SU-DHL-6 (cell line): ENCODE results near the gene NPFFR1.
"Not testable (repeated sequence)": the region's sequence is repeated elsewhere in the genome, so short reads cannot be mapped to it uniquely, and the experiment has no call there.

Experiments used
- H2AFZ ChIP-seq: fragments of 200-600 bp; sonication (generic); 2 replicates; pipeline ENCODE4 v1.6.1; 2014; ENCODE audit warnings: low read depth, mild to moderate bottlenecking, moderate library complexity, mixed read lengths, antibody characterized with exemption, low read length; ENCODE audit not compliant: severe bottlenecking
- H3F3A ChIP-seq: fragments of 200-600 bp; shearing (Covaris generic); 2 replicates; pipeline ENCODE4 v1.6.0; 2016; ENCODE audit warnings: antibody characterized with exemption, mild to moderate bottlenecking; ENCODE audit not compliant: insufficient read depth
- H3K27ac ChIP-seq: fragments of 200-600 bp; sonication (generic); 2 replicates; pipeline ENCODE4 v1.5.1; 2016; ENCODE audit warnings: low read depth, mild to moderate bottlenecking, low read length, moderate library complexity, mixed read lengths
- H3K27me3 ChIP-seq: fragments of 200-600 bp; sonication (generic), shearing (Covaris generic); 2 replicates; pipeline ENCODE4 v1.6.0; 2014; ENCODE audit warnings: mild to moderate bottlenecking, low read length
- H3K36me3 ChIP-seq: fragments of 200-600 bp; sonication (generic); 2 replicates; pipeline ENCODE4 v1.6.1; 2014; ENCODE audit warnings: mild to moderate bottlenecking, low read length, mixed read lengths
- H3K4me2 ChIP-seq: fragments of 300-600, 200-600 bp; shearing (Covaris generic), sonication (generic); 2 replicates; pipeline ENCODE4 v1.6.0; 2014; ENCODE audit warnings: low read length, low read depth, mild to moderate bottlenecking; ENCODE audit not compliant: poor library complexity, severe bottlenecking
- H3K4me3 ChIP-seq: fragments of 200-600 bp; sonication (generic); 2 replicates; pipeline ENCODE4 v1.5.1; 2014; ENCODE audit warnings: antibody characterized with exemption, low read length, mild to moderate bottlenecking, mixed read lengths; ENCODE audit not compliant: insufficient read depth, poor library complexity, severe bottlenecking
- H3K79me2 ChIP-seq: fragments of 200-600 bp; sonication (generic); 2 replicates; pipeline ENCODE4 v1.6.1; 2014; ENCODE audit warnings: mild to moderate bottlenecking, low read length, moderate library complexity; ENCODE audit not compliant: insufficient read depth
- H3K9ac ChIP-seq: fragments of 200-600 bp; sonication (generic); 2 replicates; pipeline ENCODE4 v1.7.0; 2014; ENCODE audit warnings: mild to moderate bottlenecking, low read length
- H3K9me2 ChIP-seq: fragments of 200-600 bp; sonication (generic); replicated peaks from 2 replicates; pipeline ENCODE4 v1.6.1; 2014; ENCODE audit warnings: low read length; ENCODE audit not compliant: insufficient read depth
- H3K9me3 ChIP-seq: fragments of 200-600 bp; sonication (generic); 2 replicates; pipeline ENCODE4 v1.6.1; 2014; ENCODE audit warnings: low read length, mixed read lengths; ENCODE audit not compliant: insufficient read depth
- H4K20me1 ChIP-seq: fragments of 200-600 bp; sonication (generic); 2 replicates; pipeline ENCODE4 v1.6.1; 2014; ENCODE audit warnings: low read depth, mild to moderate bottlenecking, antibody characterized with exemption, low read length, moderate library complexity, mixed read lengths
- EZH2phosphoT487 ChIP-seq: fragments of 200-600 bp; sonication (generic), shearing (Covaris generic); conservative IDR thresholded peaks from 2 replicates; pipeline ENCODE4 v1.6.1; 2018; ENCODE audit warnings: mild to moderate bottlenecking, antibody characterized with exemption, low read length, moderate library complexity, mixed read lengths
- TF ChIP-seq, protein P1 (sequence below): fragments of 200-600 bp; sonication (generic); IDR thresholded peaks from one replicate; pipeline ENCODE4 v1.5.1; 2017; ENCODE audit warnings: antibody characterized with exemption, mild to moderate bottlenecking, low read length, moderate library complexity; ENCODE audit not compliant: insufficient read depth, poor library complexity, severe bottlenecking

Gene NPFFR1

GRCh38 chr10:70260259-70260658 is 23.5 kb downstream of the NPFFR1 start:
- no peak overlapping the region for H3K27ac ChIP-seq
- no peaks in the 10 kb centered on the region for H3K27me3 ChIP-seq
- no peak overlapping the region for H3K4me2 ChIP-seq
- H3K79me2 ChIP-seq = no peaks in the 10 kb centered on the region
- H3K9ac ChIP-seq = no peak overlapping the region
- TF ChIP-seq, protein P1, sequence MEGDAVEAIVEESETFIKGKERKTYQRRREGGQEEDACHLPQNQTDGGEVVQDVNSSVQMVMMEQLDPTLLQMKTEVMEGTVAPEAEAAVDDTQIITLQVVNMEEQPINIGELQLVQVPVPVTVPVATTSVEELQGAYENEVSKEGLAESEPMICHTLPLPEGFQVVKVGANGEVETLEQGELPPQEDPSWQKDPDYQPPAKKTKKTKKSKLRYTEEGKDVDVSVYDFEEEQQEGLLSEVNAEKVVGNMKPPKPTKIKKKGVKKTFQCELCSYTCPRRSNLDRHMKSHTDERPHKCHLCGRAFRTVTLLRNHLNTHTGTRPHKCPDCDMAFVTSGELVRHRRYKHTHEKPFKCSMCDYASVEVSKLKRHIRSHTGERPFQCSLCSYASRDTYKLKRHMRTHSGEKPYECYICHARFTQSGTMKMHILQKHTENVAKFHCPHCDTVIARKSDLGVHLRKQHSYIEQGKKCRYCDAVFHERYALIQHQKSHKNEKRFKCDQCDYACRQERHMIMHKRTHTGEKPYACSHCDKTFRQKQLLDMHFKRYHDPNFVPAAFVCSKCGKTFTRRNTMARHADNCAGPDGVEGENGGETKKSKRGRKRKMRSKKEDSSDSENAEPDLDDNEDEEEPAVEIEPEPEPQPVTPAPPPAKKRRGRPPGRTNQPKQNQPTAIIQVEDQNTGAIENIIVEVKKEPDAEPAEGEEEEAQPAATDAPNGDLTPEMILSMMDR = no peak
- no peak for TF ChIP-seq EZH2phosphoT487
- H4K20me1 ChIP-seq = no peaks in the 10 kb centered on the region
- no peaks in the 10 kb centered on the region for H3K36me3 ChIP-seq
- no peak overlapping the region for H3K4me3 ChIP-seq
- no peaks in the 10 kb centered on the region for H3F3A ChIP-seq
- no peak overlapping the region for H2AFZ ChIP-seq
- no peaks in the 10 kb centered on the region; the same call in 1 of the 2 replicates for H3K9me3 ChIP-seq
- H3K9me2 ChIP-seq = no peaks in the 10 kb centered on the region

- H3K27me3 ChIP-seq = no peaks in the 10 kb centered on the region
- no peaks in the 10 kb centered on the region for H3F3A ChIP-seq
- no peaks in the 10 kb centered on the region; the same call in 1 of the 2 replicates for H3K9me3 ChIP-seq
- H3K4me3 ChIP-seq = no peak overlapping the region
- no peaks in the 10 kb centered on the region for H4K20me1 ChIP-seq
- H3K36me3 ChIP-seq = no peaks in the 10 kb centered on the region
- H3K9me2 ChIP-seq = no peaks in the 10 kb centered on the region
- H3K4me2 ChIP-seq = no peak overlapping the region
- H3K79me2 ChIP-seq = no peaks in the 10 kb centered on the region
- no peak overlapping the region for H2AFZ ChIP-seq
- TF ChIP-seq EZH2phosphoT487 = no peak
- TF ChIP-seq, protein P1 = no peak
- no peak overlapping the region for H3K9ac ChIP-seq
- no peak overlapping the region for H3K27ac ChIP-seq
Measured at GRCh38 chr10:70258216-70258615, 25.6 kb downstream of the NPFFR1 start.

DNA sequence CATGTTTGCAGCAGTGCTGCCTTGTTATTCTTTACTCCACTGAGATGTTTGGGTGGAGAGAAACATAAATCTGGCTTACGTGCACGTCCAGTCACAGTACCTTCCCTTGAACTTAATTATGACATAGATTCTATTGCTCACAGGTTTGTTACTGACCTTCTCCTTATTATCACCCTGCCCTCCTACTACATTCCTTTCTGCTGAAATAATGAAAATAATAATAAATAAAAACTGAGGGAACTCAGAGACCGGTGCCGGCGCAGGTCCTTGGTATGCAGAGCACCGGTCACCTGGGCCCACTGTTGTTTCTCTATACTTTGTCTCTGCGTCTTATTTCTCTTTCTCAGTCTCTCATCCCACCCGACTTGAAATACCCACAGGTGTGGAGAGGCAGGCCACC is 26.0 kb downstream of the NPFFR1 start:
- not testable (repeated sequence) for H3K9me3 ChIP-seq, H4K20me1 ChIP-seq, H3K4me3 ChIP-seq, H3F3A ChIP-seq, H2AFZ ChIP-seq, H3K79me2 ChIP-seq, H3K27ac ChIP-seq, H3K36me3 ChIP-seq, H3K4me2 ChIP-seq, H3K27me3 ChIP-seq, H3K9me2 ChIP-seq, H3K9ac ChIP-seq

GRCh38 chr10:70256463-70256862 is 27.3 kb downstream of the NPFFR1 start:
- Histone ChIP-seq H2AFZ (no peak overlapping the region), H3K9me3 (no peaks in the 10 kb centered on the region; the same call in 1 of the 2 replicates)

More at GRCh38 chr10:70256463-70256862, 27.3 kb downstream of the NPFFR1 start:
- Histone ChIP-seq H3K4me3 (no peak overlapping the region), H3K9ac (no peak overlapping the region), H3K36me3 (no peaks in the 10 kb centered on the region), H3K27me3 (no peaks in the 10 kb centered on the region), H3K4me2 (no peak overlapping the region), H3K79me2 (no peaks in the 10 kb centered on the region), H3K27ac (no peak overlapping the region), H3F3A (no peaks in the 10 kb centered on the region), H3K9me2 (no peaks in the 10 kb centered on the region), H4K20me1 (no peaks in the 10 kb centered on the region)
- TF ChIP-seq, protein P1 = no peak
- TF ChIP-seq EZH2phosphoT487 = no peak
